ENCODE data around the gene TMEM106A. TPM values are rescaled to one million over a fixed set of nuclear protein-coding genes. Genes with fewer than 3 reads are reported as not detected.
"Not testable (repeated sequence)": the region's sequence is repeated elsewhere in the genome, so short reads cannot be mapped to it uniquely, and the experiment has no call there.

Gene TMEM106A
- polyA plus RNA-seq, 5 donors = 9.1 to 12.0 (median 11.0) TPM

GRCh38 chr17:43213545-43213944, 1.9 kb downstream of the TMEM106A start:
- DNase-seq = no peak

- DNase-seq = no peak
These were observed 3.7 kb downstream of the TMEM106A start for GRCh38 chr17:43215341-43215740.

GRCh38 chr17:43216369-43216761, 4.7 kb downstream of the TMEM106A start:
- DNase-seq = no peak

GRCh38 chr17:43216762-43217613, 5.3 kb downstream of the TMEM106A start:
- DNase-seq = no peak

- DNase-seq = no peak
These were observed 6.0 kb downstream of the TMEM106A start for GRCh38 chr17:43217614-43218087.

- DNase-seq = no peak
These were observed 7.3 kb downstream of the TMEM106A start for GRCh38 chr17:43219001-43219400.

- no peak for DNase-seq
These were observed 8.2 kb downstream of the TMEM106A start for GRCh38 chr17:43219746-43220380.

- DNase-seq = no peak
These were observed 8.9 kb downstream of the TMEM106A start for GRCh38 chr17:43220511-43221125.

GRCh38 chr17:43224146-43224705, 12.6 kb downstream of the TMEM106A start:
- DNase-seq = no peak

GRCh38 chr17:43226393-43226792, 14.7 kb downstream of the TMEM106A start:
- no peak for DNase-seq

GRCh38 chr17:43228020-43228782, 16.5 kb downstream of the TMEM106A start, which contains the start of gene CCDC200:
CCDC200 (minus strand) TSS chr17:43228623; CDS start chr17:43228554, 69 bp downstream.
- not testable (repeated sequence) for DNase-seq

GRCh38 chr17:43231205-43232020, 19.7 kb downstream of the TMEM106A start:
- not testable (repeated sequence) for DNase-seq

GRCh38 chr17:43232021-43232699, 20.5 kb downstream of the TMEM106A start:
- not testable (repeated sequence) for DNase-seq

GRCh38 chr17:43233263-43233662, 21.6 kb downstream of the TMEM106A start:
- DNase-seq = not testable (repeated sequence)

GRCh38 chr17:43233877-43234276, 22.2 kb downstream of the TMEM106A start, which contains the start of gene RNU2-1:
RNU2-1 (minus strand) TSS chr17:43233977.
- not testable (repeated sequence) for DNase-seq

- DNase-seq = not testable (repeated sequence)
These were observed 27.9 kb downstream of the TMEM106A start for GRCh38 chr17:43239597-43239996.

GRCh38 chr17:43240596-43241352, 29.1 kb downstream of the TMEM106A start:
- DNase-seq = not testable (repeated sequence)

- DNase-seq = not testable (repeated sequence)
These were observed 34.8 kb downstream of the TMEM106A start for GRCh38 chr17:43246456-43246855.
